ENCODE measurements around the gene DMRT3.

Gene DMRT3

DNA sequence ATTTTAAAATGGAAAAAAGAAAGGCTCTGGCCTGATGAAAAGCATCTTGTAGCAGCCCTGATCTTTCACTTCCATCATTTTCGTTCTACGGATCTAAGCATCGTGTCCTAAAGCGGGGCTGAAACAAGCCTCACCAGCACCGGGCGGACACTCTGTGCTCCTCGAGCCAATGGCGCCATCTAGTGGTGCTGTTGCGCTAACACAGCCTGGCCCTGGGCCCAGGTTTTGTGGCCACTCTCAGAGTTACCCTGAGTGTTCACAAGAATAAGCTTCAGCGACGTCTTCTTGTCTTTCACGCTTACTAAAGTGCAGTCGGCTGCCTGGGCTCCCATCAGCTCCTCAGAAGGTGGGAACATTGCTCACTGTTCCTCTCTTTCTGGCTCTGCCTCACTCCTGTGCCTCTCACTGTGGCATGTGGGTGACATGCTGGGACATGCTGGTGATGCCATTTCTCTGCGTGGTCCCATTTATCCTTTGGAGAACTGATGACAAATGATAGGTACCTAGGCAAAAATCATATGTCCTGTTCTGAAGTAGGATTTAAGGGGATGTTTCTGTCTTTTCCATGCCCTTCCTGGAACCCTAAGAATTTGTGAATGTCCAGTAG, 32.7 kb downstream of the DMRT3 start:
- TF ChIP-seq, protein P1, sequence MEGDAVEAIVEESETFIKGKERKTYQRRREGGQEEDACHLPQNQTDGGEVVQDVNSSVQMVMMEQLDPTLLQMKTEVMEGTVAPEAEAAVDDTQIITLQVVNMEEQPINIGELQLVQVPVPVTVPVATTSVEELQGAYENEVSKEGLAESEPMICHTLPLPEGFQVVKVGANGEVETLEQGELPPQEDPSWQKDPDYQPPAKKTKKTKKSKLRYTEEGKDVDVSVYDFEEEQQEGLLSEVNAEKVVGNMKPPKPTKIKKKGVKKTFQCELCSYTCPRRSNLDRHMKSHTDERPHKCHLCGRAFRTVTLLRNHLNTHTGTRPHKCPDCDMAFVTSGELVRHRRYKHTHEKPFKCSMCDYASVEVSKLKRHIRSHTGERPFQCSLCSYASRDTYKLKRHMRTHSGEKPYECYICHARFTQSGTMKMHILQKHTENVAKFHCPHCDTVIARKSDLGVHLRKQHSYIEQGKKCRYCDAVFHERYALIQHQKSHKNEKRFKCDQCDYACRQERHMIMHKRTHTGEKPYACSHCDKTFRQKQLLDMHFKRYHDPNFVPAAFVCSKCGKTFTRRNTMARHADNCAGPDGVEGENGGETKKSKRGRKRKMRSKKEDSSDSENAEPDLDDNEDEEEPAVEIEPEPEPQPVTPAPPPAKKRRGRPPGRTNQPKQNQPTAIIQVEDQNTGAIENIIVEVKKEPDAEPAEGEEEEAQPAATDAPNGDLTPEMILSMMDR (IDR thresholded peaks at IDR 0.05; ENCODE audit: poor library complexity, severe bottlenecking), result peak; percentile 95
- Histone ChIP-seq H3K27ac (ENCODE audit: poor library complexity, severe bottlenecking) (no peak overlapping the region), H3K4me3 (ENCODE audit: severe bottlenecking) (no peak overlapping the region), H3K9me3 (ENCODE audit: severe bottlenecking) (no peaks in the 10 kb centered on the region), H3K36me3 (ENCODE audit: low read depth) (no peaks in the 10 kb centered on the region), H3K27me3 (ENCODE audit: insufficient read depth, poor library complexity, severe bottlenecking) (no peaks in the 10 kb centered on the region), H3K4me1 (ENCODE audit: insufficient read depth, poor library complexity, severe bottlenecking) (peaks cover 6% of the 10 kb centered on the region)
- ATAC-seq (ENCODE audit: low read depth) (peak; percentile 92), DNase-seq (ENCODE audit: low spot score) (no peak)

DNA sequence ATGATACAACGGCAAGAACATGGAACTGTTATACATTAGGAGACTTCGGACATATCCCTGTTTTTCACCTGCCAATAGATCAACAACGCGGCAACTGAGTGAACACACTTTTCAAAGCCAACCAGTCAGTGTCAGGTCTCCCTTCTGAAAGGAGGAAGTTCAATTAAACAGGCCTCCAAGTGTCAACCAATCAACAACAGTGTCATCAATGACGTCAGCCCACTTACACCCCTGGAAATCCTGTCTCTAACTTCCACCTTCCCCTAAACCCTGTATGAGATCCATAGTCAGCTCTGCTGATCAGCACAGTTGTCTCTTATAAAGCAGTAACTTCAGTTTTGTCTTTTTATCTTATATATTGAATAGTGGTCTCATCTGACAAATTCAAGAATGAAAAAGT, 36.6 kb downstream of the DMRT3 start:
- Histone ChIP-seq H3K27me3 (ENCODE audit: insufficient read depth, poor library complexity, severe bottlenecking) (no peaks in the 10 kb centered on the region), H3K36me3 (ENCODE audit: low read depth) (no peaks in the 10 kb centered on the region), H3K27ac (ENCODE audit: poor library complexity, severe bottlenecking) (no peak overlapping the region), H3K9me3 (ENCODE audit: severe bottlenecking) (no peaks in the 10 kb centered on the region), H3K4me3 (ENCODE audit: severe bottlenecking) (no peak overlapping the region), H3K4me1 (ENCODE audit: insufficient read depth, poor library complexity, severe bottlenecking) (peaks cover 6% of the 10 kb centered on the region)
- no peak for DNase-seq (ENCODE audit: low spot score)
- ATAC-seq (ENCODE audit: low read depth), result no peak
- TF ChIP-seq, protein P1 (IDR thresholded peaks at IDR 0.05; ENCODE audit: poor library complexity, severe bottlenecking), result no peak

DNA sequence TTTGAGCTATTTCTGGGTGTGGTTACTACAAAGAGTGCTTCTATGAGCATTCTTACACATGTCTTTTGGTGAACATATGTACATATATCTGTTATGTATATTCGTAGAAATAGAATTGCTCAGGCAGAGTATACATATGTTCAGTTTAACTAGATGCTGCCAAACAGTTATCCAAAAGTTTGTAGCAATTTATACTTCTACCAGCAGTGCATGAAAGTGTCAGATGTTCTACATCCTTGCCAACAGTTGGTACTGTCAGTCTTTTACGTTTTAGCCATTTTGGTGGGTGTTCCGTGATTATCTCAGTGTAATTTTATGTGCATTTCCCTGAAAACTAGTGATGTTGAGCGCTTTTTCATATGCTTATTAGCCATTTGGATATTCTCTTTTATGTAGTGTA, 37.8 kb downstream of the DMRT3 start:
- DNase-seq (ENCODE audit: low spot score) (no peak), ATAC-seq (ENCODE audit: low read depth) (no peak)
- Histone ChIP-seq H3K4me3 (ENCODE audit: severe bottlenecking) (no peak overlapping the region), H3K36me3 (ENCODE audit: low read depth) (no peaks in the 10 kb centered on the region), H3K9me3 (ENCODE audit: severe bottlenecking) (no peaks in the 10 kb centered on the region), H3K27me3 (ENCODE audit: insufficient read depth, poor library complexity, severe bottlenecking) (no peaks in the 10 kb centered on the region), H3K4me1 (ENCODE audit: insufficient read depth, poor library complexity, severe bottlenecking) (peaks cover 3% of the 10 kb centered on the region), H3K27ac (ENCODE audit: poor library complexity, severe bottlenecking) (no peak overlapping the region)
- TF ChIP-seq, protein P1 (IDR thresholded peaks at IDR 0.05; ENCODE audit: poor library complexity, severe bottlenecking), result no peak

DNA sequence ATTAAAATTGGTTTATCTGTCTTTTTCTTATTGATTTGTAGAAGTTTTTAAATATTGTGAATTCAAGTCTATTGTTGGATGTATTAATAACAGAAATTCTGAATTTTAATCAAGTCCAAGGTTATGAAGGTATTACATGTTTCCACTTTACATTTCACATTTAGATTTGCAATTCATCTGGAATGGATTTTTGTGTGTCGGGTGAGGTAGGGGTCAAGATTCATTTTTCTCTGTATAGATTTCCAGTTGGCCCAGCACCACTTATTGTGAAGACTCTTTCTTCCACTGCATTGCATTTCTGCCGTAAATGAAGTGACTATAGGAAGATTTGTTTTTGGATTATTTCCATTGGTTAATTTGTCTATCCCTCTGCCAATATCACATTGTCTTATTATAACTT, 38.2 kb downstream of the DMRT3 start:
- TF ChIP-seq, protein P1 (IDR thresholded peaks at IDR 0.05; ENCODE audit: poor library complexity, severe bottlenecking), result no peak
- Histone ChIP-seq H3K4me1 (ENCODE audit: insufficient read depth, poor library complexity, severe bottlenecking) (no peaks in the 10 kb centered on the region), H3K9me3 (ENCODE audit: severe bottlenecking) (no peaks in the 10 kb centered on the region), H3K4me3 (ENCODE audit: severe bottlenecking) (no peak overlapping the region), H3K27ac (ENCODE audit: poor library complexity, severe bottlenecking) (no peak overlapping the region), H3K27me3 (ENCODE audit: insufficient read depth, poor library complexity, severe bottlenecking) (no peaks in the 10 kb centered on the region), H3K36me3 (ENCODE audit: low read depth) (no peaks in the 10 kb centered on the region)
- ATAC-seq (ENCODE audit: low read depth) (no peak), DNase-seq (ENCODE audit: low spot score) (no peak)

DNA sequence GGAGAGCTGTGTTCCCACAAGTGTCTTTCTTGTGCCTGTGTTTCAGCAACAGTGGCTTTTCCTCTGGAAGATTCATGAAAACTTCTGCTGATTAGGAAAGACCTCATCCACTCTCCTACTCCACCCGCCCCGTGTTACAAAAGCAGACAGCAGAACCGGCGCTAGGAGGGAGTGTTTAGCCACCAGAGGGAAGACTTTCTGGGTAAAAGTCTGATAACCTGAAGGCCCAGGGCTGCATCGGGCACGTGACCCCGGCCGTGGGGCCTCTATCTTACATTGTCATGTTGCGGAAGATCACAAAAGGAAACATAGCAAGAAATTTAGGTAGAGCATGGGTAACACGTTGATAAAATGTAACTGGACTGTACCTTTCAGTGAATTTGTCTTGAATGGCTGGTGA, 41.7 kb downstream of the DMRT3 start:
- ATAC-seq (ENCODE audit: low read depth), result no peak
- H3K4me1 ChIP-seq (ENCODE audit: insufficient read depth, poor library complexity, severe bottlenecking), result no peaks in the 10 kb centered on the region
- H3K4me3 ChIP-seq (ENCODE audit: severe bottlenecking), result no peak overlapping the region
- no peak for DNase-seq (ENCODE audit: low spot score)
- H3K36me3 ChIP-seq (ENCODE audit: low read depth), result no peaks in the 10 kb centered on the region
- H3K9me3 ChIP-seq (ENCODE audit: severe bottlenecking), result no peaks in the 10 kb centered on the region
- TF ChIP-seq, protein P1 (IDR thresholded peaks at IDR 0.05; ENCODE audit: poor library complexity, severe bottlenecking), result peak; percentile 21
- no peak overlapping the region for H3K27ac ChIP-seq (ENCODE audit: poor library complexity, severe bottlenecking)
- H3K27me3 ChIP-seq (ENCODE audit: insufficient read depth, poor library complexity, severe bottlenecking), result no peaks in the 10 kb centered on the region
